ENCODE measurements around the gene RASSF8.

The RASSF8 gene

GRCh38 chr12:26031827-26032226, 73.3 kb downstream of the RASSF8 start:
- H3K27ac ChIP-seq (ENCODE audit: low read length) = no peak overlapping the region

GRCh38 chr12:26032290-26032689, 73.8 kb downstream of the RASSF8 start:
- Histone ChIP-seq H3K9ac (ENCODE audit: low read depth, low read length) (no peak overlapping the region), H3K9me3 (ENCODE audit: insufficient read depth, low read depth, low read length) (no peaks in the 10 kb centered on the region), H3K4me1 (ENCODE audit: insufficient read depth, low read length) (peaks cover 8% of the 10 kb centered on the region; the same call in 1 of the 2 replicates), H3K4me3 (ENCODE audit: low read length) (no peak overlapping the region), H3K27ac (ENCODE audit: low read length) (no peak overlapping the region), H3K27me3 (ENCODE audit: insufficient read depth, low read length) (no peaks in the 10 kb centered on the region), H3K36me3 (ENCODE audit: insufficient read depth, low read depth, low read length) (no peaks in the 10 kb centered on the region)

More at GRCh38 chr12:26031827-26032226, 73.3 kb downstream of the RASSF8 start:
- Histone ChIP-seq H3K36me3 (ENCODE audit: insufficient read depth, low read depth, low read length) (no peaks in the 10 kb centered on the region), H3K9me3 (ENCODE audit: insufficient read depth, low read depth, low read length) (no peaks in the 10 kb centered on the region), H3K27me3 (ENCODE audit: insufficient read depth, low read length) (no peaks in the 10 kb centered on the region), H3K9ac (ENCODE audit: low read depth, low read length) (no peak overlapping the region), H3K4me3 (ENCODE audit: low read length) (no peak overlapping the region), H3K4me1 (ENCODE audit: insufficient read depth, low read length) (peaks cover 8% of the 10 kb centered on the region; the same call in 1 of the 2 replicates)

GRCh38 chr12:26032719-26033241, 74.3 kb downstream of the RASSF8 start:
- Histone ChIP-seq H3K9me3 (ENCODE audit: insufficient read depth, low read depth, low read length) (no peaks in the 10 kb centered on the region), H3K36me3 (ENCODE audit: insufficient read depth, low read depth, low read length) (no peaks in the 10 kb centered on the region), H3K4me3 (ENCODE audit: low read length) (no peak overlapping the region), H3K4me1 (ENCODE audit: insufficient read depth, low read length) (peaks cover 8% of the 10 kb centered on the region; the same call in 1 of the 2 replicates), H3K27me3 (ENCODE audit: insufficient read depth, low read length) (no peaks in the 10 kb centered on the region), H3K9ac (ENCODE audit: low read depth, low read length) (no peak overlapping the region), H3K27ac (ENCODE audit: low read length) (no peak overlapping the region)

GRCh38 chr12:26034371-26035142, 76.1 kb downstream of the RASSF8 start:
- Histone ChIP-seq H3K9me3 (ENCODE audit: insufficient read depth, low read depth, low read length) (no peaks in the 10 kb centered on the region), H3K9ac (ENCODE audit: low read depth, low read length) (no peak overlapping the region), H3K27me3 (ENCODE audit: insufficient read depth, low read length) (no peaks in the 10 kb centered on the region), H3K36me3 (ENCODE audit: insufficient read depth, low read depth, low read length) (no peaks in the 10 kb centered on the region), H3K27ac (ENCODE audit: low read length) (no peak overlapping the region), H3K4me3 (ENCODE audit: low read length) (no peak overlapping the region), H3K4me1 (ENCODE audit: insufficient read depth, low read length) (peaks cover 17% of the 10 kb centered on the region; the same call in 1 of the 2 replicates)

- Histone ChIP-seq H3K9ac (ENCODE audit: low read depth, low read length) (no peak overlapping the region), H3K36me3 (ENCODE audit: insufficient read depth, low read depth, low read length) (no peaks in the 10 kb centered on the region), H3K27ac (ENCODE audit: low read length) (no peak overlapping the region), H3K4me1 (ENCODE audit: insufficient read depth, low read length) (peaks cover 17% of the 10 kb centered on the region; the same call in 1 of the 2 replicates), H3K9me3 (ENCODE audit: insufficient read depth, low read depth, low read length) (no peaks in the 10 kb centered on the region), H3K4me3 (ENCODE audit: low read length) (no peak overlapping the region), H3K27me3 (ENCODE audit: insufficient read depth, low read length) (no peaks in the 10 kb centered on the region)
Observed at GRCh38 chr12:26036877-26037276, 78.4 kb downstream of the RASSF8 start.

GRCh38 chr12:26037615-26038220, 79.2 kb downstream of the RASSF8 start:
- Histone ChIP-seq H3K27ac (ENCODE audit: low read length) (peak overlapping the region; percentile 5), H3K9me3 (ENCODE audit: insufficient read depth, low read depth, low read length) (no peaks in the 10 kb centered on the region), H3K27me3 (ENCODE audit: insufficient read depth, low read length) (no peaks in the 10 kb centered on the region), H3K9ac (ENCODE audit: low read depth, low read length) (no peak overlapping the region), H3K4me1 (ENCODE audit: insufficient read depth, low read length) (peaks cover 17% of the 10 kb centered on the region; the same call in 1 of the 2 replicates), H3K4me3 (ENCODE audit: low read length) (no peak overlapping the region), H3K36me3 (ENCODE audit: insufficient read depth, low read depth, low read length) (no peaks in the 10 kb centered on the region)

GRCh38 chr12:26042645-26043044, 84.2 kb downstream of the RASSF8 start:
- Histone ChIP-seq H3K36me3 (ENCODE audit: insufficient read depth, low read depth, low read length) (no peaks in the 10 kb centered on the region), H3K27me3 (ENCODE audit: insufficient read depth, low read length) (no peaks in the 10 kb centered on the region), H3K9me3 (ENCODE audit: insufficient read depth, low read depth, low read length) (no peaks in the 10 kb centered on the region), H3K4me3 (ENCODE audit: low read length) (no peak overlapping the region), H3K27ac (ENCODE audit: low read length) (no peak overlapping the region), H3K4me1 (ENCODE audit: insufficient read depth, low read length) (peaks cover 26% of the 10 kb centered on the region; the same call in 1 of the 2 replicates), H3K9ac (ENCODE audit: low read depth, low read length) (no peak overlapping the region)

GRCh38 chr12:26043135-26044006, 84.9 kb downstream of the RASSF8 start:
- no peaks in the 10 kb centered on the region for H3K36me3 ChIP-seq (ENCODE audit: insufficient read depth, low read depth, low read length)
- H3K27ac ChIP-seq (ENCODE audit: low read length) = no peak overlapping the region
- no peak overlapping the region for H3K9ac ChIP-seq (ENCODE audit: low read depth, low read length)
- H3K4me3 ChIP-seq (ENCODE audit: low read length) = no peak overlapping the region
- no peaks in the 10 kb centered on the region for H3K27me3 ChIP-seq (ENCODE audit: insufficient read depth, low read length)
- no peaks in the 10 kb centered on the region for H3K9me3 ChIP-seq (ENCODE audit: insufficient read depth, low read depth, low read length)
- H3K4me1 ChIP-seq (ENCODE audit: insufficient read depth, low read length) = peaks cover 29% of the 10 kb centered on the region; the same call in 1 of the 2 replicates

GRCh38 chr12:26044007-26044394, 85.5 kb downstream of the RASSF8 start:
- Histone ChIP-seq H3K9me3 (ENCODE audit: insufficient read depth, low read depth, low read length) (no peaks in the 10 kb centered on the region), H3K4me3 (ENCODE audit: low read length) (no peak overlapping the region), H3K27ac (ENCODE audit: low read length) (no peak overlapping the region), H3K4me1 (ENCODE audit: insufficient read depth, low read length) (peaks cover 23% of the 10 kb centered on the region; the same call in 1 of the 2 replicates), H3K36me3 (ENCODE audit: insufficient read depth, low read depth, low read length) (no peaks in the 10 kb centered on the region), H3K27me3 (ENCODE audit: insufficient read depth, low read length) (no peaks in the 10 kb centered on the region), H3K9ac (ENCODE audit: low read depth, low read length) (no peak overlapping the region)

GRCh38 chr12:26044592-26044991, 86.1 kb downstream of the RASSF8 start:
- Histone ChIP-seq H3K27me3 (ENCODE audit: insufficient read depth, low read length) (no peaks in the 10 kb centered on the region), H3K4me1 (ENCODE audit: insufficient read depth, low read length) (peaks cover 20% of the 10 kb centered on the region; the same call in 1 of the 2 replicates), H3K4me3 (ENCODE audit: low read length) (no peak overlapping the region), H3K36me3 (ENCODE audit: insufficient read depth, low read depth, low read length) (no peaks in the 10 kb centered on the region), H3K9me3 (ENCODE audit: insufficient read depth, low read depth, low read length) (no peaks in the 10 kb centered on the region), H3K27ac (ENCODE audit: low read length) (no peak overlapping the region), H3K9ac (ENCODE audit: low read depth, low read length) (no peak overlapping the region)

- H3K36me3 ChIP-seq (ENCODE audit: insufficient read depth, low read depth, low read length) = no peaks in the 10 kb centered on the region
- H3K27me3 ChIP-seq (ENCODE audit: insufficient read depth, low read length) = no peaks in the 10 kb centered on the region
- H3K9ac ChIP-seq (ENCODE audit: low read depth, low read length) = no peak overlapping the region
- H3K4me1 ChIP-seq (ENCODE audit: insufficient read depth, low read length) = peaks cover 20% of the 10 kb centered on the region; the same call in 1 of the 2 replicates
- no peak overlapping the region for H3K27ac ChIP-seq (ENCODE audit: low read length)
- H3K9me3 ChIP-seq (ENCODE audit: insufficient read depth, low read depth, low read length) = no peaks in the 10 kb centered on the region
- no peak overlapping the region for H3K4me3 ChIP-seq (ENCODE audit: low read length)
Observed at GRCh38 chr12:26046203-26046602, 87.7 kb downstream of the RASSF8 start.

All from iPS-20b (cell line).